GM12891 (cell line): Measurements from ENCODE around the gene NCOA6.
"Not testable (repeated sequence)": the region's sequence is repeated elsewhere in the genome, so short reads cannot be mapped to it uniquely, and the experiment has no call there.

ENCODE experiments used
- DNase-seq: peaks from one replicate; pipeline ENCODE4 v3.0.0; 2011; ENCODE audit warnings: low spot score; ENCODE audit not compliant: insufficient read length
- FAIRE-seq: peaks from 2 replicates; lab custom pipeline; 2011; peaks lifted over from hg19 to GRCh38; lab: Jason Lieb, UNC
- PAX5 ChIP-seq: IDR thresholded peaks from 2 replicates; pipeline ENCODE4 v1.6.1; 2011; ENCODE audit warnings: low read length, moderate library complexity, mild to moderate bottlenecking; ENCODE audit not compliant: insufficient read depth, severe bottlenecking
- POLR2A ChIP-seq: IDR thresholded peaks from 2 replicates; pipeline ENCODE4 v1.6.1; 2011; ENCODE audit warnings: low read depth, low read length, control low read depth
- POLR2AphosphoS5 ChIP-seq: IDR thresholded peaks from 2 replicates; pipeline ENCODE4 v1.6.1; 2011; ENCODE audit warnings: low read depth, low read length, control low read depth
- POU2F2 ChIP-seq: IDR thresholded peaks from 2 replicates; pipeline ENCODE4 v1.6.1; 2011; ENCODE audit warnings: low read depth, mild to moderate bottlenecking, control low read depth, low read length, moderate library complexity
- SPI1 ChIP-seq: IDR thresholded peaks from 2 replicates; pipeline ENCODE4 v1.6.1; 2011; ENCODE audit warnings: low read depth, low read length, control low read depth
- TAF1 ChIP-seq: IDR thresholded peaks from 2 replicates; pipeline ENCODE4 v1.6.1; 2011; ENCODE audit warnings: low read depth, low read length, control low read depth

Gene NCOA6

DNA sequence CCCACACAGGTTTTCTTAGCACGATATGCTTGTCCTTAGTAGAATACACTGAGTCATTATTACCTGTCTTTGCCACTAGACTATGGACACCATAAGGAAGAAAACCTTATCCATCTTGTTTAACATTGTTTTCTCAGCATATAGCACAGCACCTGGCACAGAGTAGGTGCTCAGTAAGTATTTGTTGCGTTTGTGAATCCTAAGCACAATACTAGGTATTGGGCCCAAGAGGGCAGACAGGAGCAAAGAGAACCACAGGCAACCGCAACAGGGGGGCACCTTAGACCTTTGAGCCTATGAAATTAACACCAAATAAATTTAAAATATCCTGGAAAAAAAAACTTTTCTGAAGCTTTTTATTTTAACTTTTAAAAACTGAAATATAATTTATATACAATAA, 3.7 kb upstream of the NCOA6 start:
- TF ChIP-seq SPI1 (no peak), POLR2AphosphoS5 (no peak), POLR2A (no peak), TAF1 (no peak)
- FAIRE-seq (no peak), DNase-seq (no peak)

DNA sequence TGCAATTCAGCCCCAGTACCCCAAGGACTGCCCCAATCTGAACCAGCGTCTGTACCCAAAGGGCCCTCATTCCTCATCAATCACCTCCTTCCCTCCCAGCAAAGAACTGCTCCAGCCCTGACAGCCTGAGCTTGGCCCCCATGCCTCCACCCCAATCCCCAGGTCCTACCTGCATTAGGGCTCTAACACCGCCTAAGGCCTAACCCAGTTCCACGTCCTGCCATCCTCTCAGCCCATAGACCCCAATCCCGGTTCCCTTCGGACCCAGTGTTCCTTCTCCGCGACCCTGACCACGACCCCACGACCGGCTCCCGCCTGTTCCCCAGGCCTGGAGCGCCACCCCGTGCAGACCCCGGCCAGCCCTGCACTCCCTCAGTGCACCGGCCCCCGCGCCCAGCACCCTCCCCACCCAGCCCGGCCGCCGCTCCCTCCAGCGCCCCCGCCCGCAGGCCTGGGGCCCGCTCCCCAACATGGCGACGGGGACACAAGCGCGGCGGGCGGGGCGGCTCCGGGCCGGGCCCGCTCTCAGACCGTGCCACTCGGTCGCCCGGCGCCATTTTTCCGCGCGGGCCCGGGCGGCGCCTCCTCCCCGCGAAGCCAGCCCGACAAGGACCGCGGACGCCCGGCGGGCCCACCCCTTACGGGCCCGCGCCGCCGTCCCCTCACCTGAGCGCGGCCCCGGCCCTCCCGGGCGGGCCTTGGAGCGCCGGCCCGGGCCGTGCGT, 483 bp downstream of the NCOA6 start:
- DNase-seq (peak; percentile 65), FAIRE-seq (peak; percentile 47)
- TF ChIP-seq PAX5 (no peak), TAF1 (peak; percentile 71), POLR2A (peak; percentile 49; the same call in 1 of the 2 replicates), POU2F2 (no peak), POLR2AphosphoS5 (no peak), SPI1 (no peak)

- FAIRE-seq (peak; percentile 66), DNase-seq (peak; percentile 56)
- no peak for TF ChIP-seq POLR2A
- TF ChIP-seq POU2F2: no peak
- 0 out of 2 replicates have a peak, but pooled peaks have one; percentile 24 for TF ChIP-seq POLR2AphosphoS5
- no peak for TF ChIP-seq TAF1
- no peak for TF ChIP-seq PAX5
- 0 out of 2 replicates have a peak, but pooled peaks have one; percentile 0 for TF ChIP-seq SPI1
Observed at GRCh38 chr20:34824452-34824805, 1.0 kb downstream of the NCOA6 start.

- DNase-seq (no peak), FAIRE-seq (no peak)
- no peak for TF ChIP-seq TAF1
- TF ChIP-seq PAX5: no peak
- no peak for TF ChIP-seq POU2F2
- no peak for TF ChIP-seq POLR2AphosphoS5
- no peak for TF ChIP-seq SPI1
- no peak for TF ChIP-seq POLR2A
Observed at GRCh38 chr20:34824026-34824425, 1.4 kb downstream of the NCOA6 start.

- FAIRE-seq (no peak), DNase-seq (no peak)
- TF ChIP-seq POLR2AphosphoS5 (no peak), POU2F2 (no peak), SPI1 (no peak)
Observed at GRCh38 chr20:34820805-34821578, 4.5 kb downstream of the NCOA6 start.

GRCh38 chr20:34817801-34818200, 7.7 kb downstream of the NCOA6 start:
- DNase-seq: no peak
- TF ChIP-seq POU2F2 (no peak), PAX5 (no peak), POLR2A (no peak), TAF1 (no peak), SPI1 (no peak), POLR2AphosphoS5 (no peak)
- no peak for FAIRE-seq

GRCh38 chr20:34817072-34817471, 8.4 kb downstream of the NCOA6 start:
- TF ChIP-seq TAF1 (no peak), POLR2A (no peak), POU2F2 (no peak), PAX5 (no peak), POLR2AphosphoS5 (no peak), SPI1 (no peak)
- DNase-seq: no peak
- no peak for FAIRE-seq

GRCh38 chr20:34815636-34816035, 9.8 kb downstream of the NCOA6 start:
- no peak for FAIRE-seq
- no peak for TF ChIP-seq TAF1
- TF ChIP-seq SPI1: no peak
- TF ChIP-seq POLR2A: no peak
- no peak for TF ChIP-seq POU2F2
- no peak for TF ChIP-seq PAX5
- no peak for DNase-seq

- FAIRE-seq (no peak), DNase-seq (no peak)
- no peak for TF ChIP-seq PAX5
- no peak for TF ChIP-seq TAF1
- no peak for TF ChIP-seq POLR2AphosphoS5
- TF ChIP-seq POU2F2: no peak
- no peak for TF ChIP-seq POLR2A
- no peak for TF ChIP-seq SPI1
Observed at GRCh38 chr20:34808583-34808982, 16.9 kb downstream of the NCOA6 start.

GRCh38 chr20:34807944-34808465, 17.4 kb downstream of the NCOA6 start:
- not testable (repeated sequence) for DNase-seq, FAIRE-seq
